Measurements from ENCODE around the gene ATG2A.

The ATG2A gene

DNA sequence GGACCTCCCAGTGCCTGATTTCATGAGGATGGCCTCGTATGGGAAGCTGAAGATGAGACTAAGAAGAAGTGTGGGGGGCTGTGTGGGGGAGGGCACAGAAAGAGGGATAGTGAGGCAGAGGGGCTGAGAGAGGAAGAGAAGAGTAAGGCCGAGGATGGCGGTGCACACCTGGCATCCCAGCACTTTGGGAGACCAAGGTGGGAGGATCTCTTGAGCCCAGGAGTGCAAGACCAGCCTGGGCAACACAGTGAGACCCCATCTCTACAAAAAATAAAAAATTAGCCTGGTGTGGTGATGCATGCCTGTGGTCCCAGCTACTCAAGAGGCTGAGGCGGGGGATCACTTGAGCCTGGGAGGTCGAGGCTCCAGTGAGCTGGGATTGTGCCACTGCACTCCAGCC is 25.1 kb downstream of the ATG2A start:
- no peak for DNase-seq
- intact Hi-C loops (cut with DNase I), result no loop called here

DNA sequence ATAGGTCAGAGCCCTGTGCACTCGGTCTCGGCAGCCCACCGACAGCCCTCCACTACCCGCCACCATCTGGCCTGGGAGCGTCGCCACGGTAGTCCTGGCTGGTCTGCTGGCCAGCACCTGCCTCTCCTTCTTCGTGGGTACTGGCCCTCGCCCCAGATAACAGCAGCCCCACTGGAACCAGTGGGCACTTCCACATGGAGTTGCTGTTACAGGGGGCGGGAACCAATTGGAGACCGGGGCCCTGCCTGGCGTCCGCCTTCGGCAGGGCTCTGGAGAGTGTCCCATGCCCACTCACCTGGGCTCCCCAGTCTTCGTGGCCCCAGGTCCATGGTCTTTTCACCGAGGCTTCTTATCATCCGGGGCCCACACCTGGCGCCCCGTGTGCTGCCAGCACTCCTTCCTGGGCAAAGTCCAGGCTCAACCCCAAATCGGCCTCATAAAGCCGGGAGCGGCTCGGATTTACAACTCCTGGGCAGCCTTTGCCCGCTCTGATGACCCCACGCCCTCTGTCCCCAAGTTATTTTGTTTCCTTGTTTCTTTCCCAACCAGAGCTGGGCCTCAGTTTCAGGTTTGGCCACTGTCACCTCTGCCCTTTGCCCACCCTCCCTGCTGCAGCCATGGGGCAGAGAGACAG is 25.7 kb downstream of the ATG2A start:
- DNase-seq, result no peak
- intact Hi-C loops (cut with DNase I), result no loop called here

DNA sequence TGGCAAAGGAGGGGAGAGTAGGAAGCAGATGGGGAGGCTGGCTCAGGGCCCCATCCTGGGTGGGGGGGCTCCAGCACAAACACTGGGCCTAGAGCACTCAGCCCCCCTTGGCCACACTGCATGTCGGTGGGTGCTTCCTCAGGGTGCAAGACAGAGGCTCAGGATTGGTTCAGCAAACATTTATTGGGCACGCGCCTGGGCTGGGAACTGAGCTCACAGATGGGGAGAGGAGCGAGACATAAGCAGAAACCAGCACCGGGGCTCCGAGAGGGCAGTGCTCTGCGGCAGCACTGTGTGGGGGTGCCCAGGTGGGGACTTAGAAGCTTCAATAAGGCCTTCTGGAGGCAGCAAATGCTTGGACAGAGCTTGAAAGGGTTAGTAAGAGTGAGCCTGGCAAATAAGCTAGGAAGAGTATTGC is 26.5 kb downstream of the ATG2A start:
- intact Hi-C loops (cut with DNase I), result no loop called here
- no peak for DNase-seq

DNA sequence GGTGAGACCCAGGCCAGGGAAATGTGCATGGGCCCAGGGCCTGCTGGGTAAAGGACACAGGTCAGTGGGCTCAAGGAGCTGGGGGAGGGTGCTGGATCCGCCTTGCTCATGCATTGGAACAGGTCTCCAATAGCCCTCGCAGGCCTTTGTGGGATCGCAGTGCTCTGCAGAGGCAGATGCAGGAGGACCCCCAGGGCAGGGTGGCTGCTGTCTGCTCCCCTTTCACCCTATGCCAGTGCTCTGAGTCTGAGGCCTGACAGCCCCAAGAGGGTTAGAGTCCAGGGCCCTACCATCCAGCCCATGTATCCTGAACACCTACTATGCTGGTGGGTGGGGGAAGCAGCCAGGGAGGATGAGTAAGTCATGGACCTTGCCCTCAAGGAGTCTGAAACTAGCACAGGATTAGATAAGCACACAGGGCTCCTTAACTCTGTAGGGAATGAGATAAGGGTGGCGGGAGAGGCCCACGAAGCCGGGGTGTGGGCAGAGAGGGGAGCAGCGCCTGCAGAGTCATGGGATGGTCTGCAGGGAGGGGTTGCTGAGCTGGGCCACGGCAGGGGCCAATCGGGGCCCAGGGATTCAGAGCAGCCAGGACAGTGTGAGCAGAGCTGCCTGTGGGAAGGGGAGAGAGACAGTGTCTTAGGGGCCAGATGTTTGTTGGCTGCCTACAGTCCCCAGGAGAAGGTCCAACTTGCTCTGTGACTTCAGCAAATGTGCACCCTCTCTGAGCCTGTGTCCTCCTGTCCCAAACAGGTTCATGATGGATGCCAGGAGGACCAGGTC is 28.1 kb downstream of the ATG2A start:
- no peak for DNase-seq
- intact Hi-C loops (cut with DNase I), result loop anchor here (2.0 kb wide), 1 partner anchor 42 kb away; no protein-coding TSS in a partner anchor

DNA sequence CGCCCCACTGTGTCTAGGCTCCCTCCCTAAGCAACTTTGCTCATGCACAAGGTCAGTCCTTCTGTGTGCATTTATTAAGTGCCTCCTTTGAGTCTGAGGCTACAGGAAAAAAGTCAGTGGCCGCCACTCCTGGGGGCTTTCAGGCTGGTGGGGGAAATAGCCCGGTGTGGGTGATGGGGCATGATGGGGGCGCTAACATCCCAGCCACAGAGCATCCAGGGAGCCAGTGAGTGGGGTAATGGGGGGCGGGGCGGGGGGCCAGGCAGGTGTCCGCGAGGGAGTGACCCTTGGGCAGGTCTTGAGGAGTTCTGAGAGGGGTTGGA is 28.6 kb downstream of the ATG2A start:
- intact Hi-C loops (cut with DNase I), result loop anchor here (2.0 kb wide), 1 partner anchor 42 kb away; no protein-coding TSS in a partner anchor

DNA sequence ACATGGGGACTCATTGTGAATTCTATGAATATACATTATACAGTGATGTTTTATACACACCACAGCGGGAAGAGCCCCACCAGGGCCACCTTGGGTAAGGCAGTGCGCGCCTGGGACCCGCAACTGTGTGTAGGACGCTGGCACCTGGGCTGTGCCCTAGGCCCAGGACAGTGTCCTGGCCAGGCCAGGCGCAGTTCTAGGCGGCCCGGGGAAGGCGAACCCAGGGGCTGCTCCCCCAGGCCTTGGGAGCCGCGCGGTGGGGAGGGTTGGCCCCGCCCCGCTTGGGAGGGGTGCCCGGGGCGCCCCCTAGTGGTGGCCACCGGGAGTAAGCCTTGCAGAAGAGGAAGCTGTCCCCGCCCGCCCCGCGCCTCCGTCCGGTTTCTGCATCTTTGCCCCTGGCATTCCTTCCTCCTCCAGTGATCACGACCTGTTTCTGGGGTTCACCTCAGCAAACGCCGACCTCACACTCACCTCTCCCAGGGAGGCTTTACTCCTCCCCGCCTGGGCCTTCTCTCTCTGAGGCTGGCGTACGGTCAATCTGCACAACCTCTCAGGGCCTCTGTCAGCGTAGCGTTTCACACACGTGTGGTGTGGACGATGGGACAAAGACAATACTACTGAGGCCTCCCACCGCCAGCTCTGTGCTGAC is 29.1 kb downstream of the ATG2A start:
- intact Hi-C loops (cut with DNase I), result loop anchor here (2.0 kb wide), 1 partner anchor 41 kb away; no protein-coding TSS in a partner anchor
- DNase-seq, result peak; percentile 52 to 94 (median 86)

More for the DNA sequence above, 28.6 kb downstream of the ATG2A start:
- no peak for DNase-seq

DNA sequence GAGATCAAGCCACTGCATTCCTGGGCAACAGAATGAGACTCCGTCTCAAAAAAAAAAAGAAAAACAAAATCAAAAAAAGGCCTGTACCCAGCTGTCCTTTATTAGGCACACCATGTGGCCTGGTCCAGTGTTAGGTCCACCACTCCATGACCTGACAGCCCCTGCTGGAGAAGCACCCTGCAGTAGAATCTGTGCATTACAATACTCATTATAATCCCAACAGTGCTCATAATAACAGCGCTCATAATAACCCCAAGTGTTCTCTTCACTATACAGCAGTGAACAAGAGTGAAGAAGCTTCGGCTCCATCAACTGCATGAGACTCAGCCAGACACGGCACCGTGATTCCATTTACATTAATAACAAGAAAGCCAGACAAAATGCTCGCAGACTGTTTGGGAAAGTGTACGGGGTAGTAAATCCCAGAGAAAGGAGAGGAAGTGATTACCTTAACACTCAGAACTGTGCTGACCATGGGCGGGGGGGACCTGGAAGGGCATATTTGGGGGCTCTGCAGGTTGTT is 29.7 kb downstream of the ATG2A start:
- no peak for DNase-seq
- intact Hi-C loops (cut with DNase I), result no loop called here

DNA sequence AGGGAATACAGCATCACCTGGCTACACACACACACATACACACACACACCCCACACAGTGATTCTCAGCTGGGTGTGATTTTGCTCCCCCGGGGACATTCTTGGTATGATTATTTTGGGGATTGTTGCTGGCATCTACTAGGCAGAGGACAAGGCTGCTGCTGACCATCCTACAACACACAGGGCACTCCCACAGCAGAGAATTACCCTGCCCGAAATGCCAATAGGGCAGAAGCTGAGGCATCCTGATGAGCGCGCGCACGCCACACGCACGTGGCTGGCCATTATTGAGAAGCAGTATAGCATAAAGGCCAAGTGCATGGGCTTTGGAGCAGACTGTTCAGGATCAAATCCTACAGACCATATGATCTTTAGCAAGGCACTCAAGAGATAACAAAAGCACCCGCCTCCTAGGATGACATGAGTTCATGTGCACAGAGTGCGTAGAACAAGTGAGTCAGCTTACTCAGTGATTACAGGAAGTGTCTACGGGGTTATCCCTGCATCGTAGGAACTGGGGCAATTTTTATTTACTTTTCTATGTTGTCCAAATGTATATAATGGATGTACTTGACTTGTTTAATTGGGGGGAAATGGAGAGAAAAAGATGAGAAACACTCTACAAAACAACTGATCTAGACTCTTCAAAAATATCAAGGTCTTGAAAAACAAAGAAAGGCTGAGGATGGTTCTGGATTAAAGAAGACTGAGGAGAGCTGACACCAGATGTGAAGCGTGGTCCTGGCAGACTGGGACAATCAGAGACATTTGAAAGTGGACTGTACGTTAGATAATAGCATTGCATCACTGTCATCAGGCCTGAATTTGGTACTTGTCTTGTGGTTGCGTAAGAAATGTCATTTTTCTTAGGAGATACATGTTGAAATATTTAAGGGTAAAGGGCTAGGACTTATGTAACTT is 31.4 kb downstream of the ATG2A start:
- intact Hi-C loops (cut with DNase I), result no loop called here
- no peak for DNase-seq

DNA sequence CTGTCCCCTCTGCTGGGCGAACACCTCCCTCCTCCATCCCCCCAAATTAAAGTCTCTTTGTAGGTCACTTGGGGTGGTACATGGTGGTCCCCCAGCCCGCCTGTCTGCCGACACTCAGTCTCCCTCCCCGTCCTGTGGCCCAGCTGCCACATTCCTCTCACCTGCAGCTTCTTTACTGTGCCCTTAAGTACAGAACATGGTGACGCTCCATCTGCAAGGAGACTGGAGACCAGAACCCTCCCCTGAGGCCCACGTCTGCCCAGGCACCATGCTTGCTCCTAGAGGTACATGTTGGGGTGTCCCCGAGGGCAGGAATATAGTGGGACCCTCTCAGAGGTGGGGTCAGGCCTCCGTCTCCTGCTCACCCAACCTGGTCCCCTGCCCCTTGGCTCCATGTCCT is 33.0 kb downstream of the ATG2A start:
- DNase-seq, result no peak
- intact Hi-C loops (cut with DNase I), result no loop called here

DNA sequence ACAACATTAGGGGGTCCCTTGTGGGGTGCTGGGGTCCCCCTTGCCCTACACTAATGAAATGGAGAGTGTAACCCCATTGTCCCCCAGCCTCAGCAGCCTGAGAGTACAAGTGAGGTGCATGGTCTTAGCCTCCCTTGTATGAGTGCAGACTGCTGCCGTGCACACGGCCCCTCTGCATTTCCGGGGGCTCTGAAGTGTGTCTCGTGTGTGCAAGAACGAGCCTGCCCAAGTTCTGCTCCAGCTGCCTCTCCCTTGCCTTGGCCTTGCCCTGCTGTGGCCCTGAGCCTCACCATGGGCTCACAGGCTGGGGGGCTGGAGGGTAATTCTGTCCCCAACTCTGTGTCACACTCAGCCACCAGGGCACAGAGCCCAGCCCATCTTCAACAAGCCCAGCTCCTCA is 33.4 kb downstream of the ATG2A start:
- DNase-seq, result no peak
- intact Hi-C loops (cut with DNase I), result no loop called here

DNA sequence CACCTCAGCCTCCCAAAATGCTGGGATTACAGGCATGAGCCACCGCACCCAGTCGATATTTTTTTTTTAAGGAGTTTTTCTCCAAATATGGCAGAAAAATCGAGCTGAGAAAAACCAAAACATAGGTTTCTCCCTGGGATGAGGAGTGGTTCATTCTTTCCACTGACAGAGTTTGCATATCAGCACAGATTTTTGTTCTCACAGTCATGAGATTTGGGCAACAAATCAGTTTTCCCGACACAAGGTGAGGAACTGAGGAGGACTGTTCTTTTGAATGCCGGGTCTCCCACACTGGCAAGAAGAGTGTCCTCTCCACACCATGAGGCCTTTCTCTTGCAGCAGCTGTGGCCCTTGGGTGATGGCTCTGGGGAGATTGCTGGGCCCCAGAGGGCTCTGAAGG is 34.8 kb downstream of the ATG2A start:
- intact Hi-C loops (cut with DNase I), result no loop called here
- DNase-seq, result no peak

DNA sequence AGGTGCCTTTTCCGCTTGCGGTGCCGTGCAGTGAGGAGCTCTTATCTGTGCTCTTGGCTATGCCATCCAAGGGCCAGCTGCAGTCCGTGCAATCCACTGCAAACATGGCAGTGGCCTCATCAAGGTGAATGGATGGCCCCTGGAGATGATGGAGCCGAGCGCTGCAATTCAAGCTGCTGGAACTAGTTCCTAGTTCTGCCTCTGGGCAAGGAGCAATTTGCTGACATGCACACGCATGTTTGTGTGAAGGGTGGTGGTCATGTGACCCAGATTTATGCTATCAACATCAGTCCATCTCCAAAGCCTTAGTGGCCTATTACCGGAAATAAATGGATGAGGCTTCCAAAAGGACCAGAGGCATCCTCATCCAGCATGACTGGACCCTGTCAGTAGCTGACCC is 35.5 kb downstream of the ATG2A start:
- intact Hi-C loops (cut with DNase I), result no loop called here
- no peak for DNase-seq

DNA sequence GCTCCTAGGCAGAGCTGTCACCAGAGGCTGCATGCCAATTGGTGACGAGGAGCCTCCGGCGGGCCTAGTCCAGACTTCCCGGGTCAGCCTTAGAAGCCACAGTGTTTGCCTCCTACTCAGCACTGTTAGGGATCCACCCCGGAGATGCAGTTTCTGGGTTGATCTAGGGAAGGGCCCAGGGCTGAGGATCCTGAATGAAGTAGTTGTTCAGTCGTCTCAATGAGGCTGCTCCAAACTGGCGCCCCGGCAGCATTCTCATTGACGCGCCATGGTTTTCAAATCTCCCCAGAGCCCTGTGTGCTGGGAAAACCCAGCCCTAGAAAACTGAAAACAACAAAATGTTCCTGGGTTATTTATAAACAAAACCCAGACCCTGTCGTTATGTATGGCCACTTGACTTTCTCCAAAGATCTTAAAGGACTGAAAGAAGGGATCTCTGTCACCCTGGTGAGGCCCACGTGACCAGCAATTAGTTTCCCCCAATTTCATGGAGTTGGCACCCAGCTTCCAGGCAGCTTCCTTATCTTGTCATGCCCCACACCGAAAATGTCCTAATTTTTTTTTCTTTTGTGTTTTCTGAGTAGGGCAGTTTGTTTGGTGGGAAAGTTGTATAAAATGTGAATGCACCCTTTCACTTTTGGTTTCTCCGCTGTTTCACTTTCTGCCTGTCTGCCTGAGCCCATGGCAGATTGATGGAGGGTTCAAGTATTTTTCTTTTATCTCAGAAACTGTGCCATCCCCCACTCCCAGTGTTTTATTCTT is 36.6 kb downstream of the ATG2A start:
- DNase-seq, result peak in 13 of 42 donors; percentile 11 to 63 (median 34)
- intact Hi-C loops (cut with DNase I), result no loop called here

DNA sequence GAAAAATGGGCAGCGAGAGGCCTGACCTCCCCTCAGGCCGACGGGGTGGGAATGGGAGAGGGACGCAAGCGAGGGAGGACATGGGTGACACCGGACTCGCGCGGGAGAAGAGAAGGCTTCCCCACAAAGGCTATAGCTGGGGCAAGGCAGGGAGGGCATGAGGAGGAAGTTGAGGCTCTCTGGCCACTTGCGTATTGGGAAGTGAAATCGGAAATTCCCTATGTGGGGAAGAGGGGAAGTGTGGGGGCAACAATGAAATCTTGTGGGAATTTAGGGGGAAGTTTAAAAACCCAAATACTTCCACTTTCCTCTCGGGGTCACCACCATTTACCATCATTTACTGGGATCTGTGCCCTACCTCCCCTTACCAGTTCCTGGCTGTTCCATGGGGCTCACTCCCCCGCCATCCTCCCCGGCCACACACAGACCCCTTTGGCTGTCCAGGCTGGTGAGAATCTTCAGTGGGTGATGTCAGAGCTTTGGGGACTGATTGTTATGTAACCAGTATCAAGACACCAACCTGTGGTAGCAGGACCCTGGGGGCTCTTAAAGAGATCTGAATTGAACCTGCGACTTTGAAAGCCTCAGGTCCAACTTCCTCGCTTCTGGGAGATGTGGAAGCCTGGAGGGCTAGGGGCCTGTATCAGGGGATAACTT is 37.6 kb downstream of the ATG2A start:
- DNase-seq, result peak in 8 of 42 donors; percentile 24 to 57 (median 42)
- intact Hi-C loops (cut with DNase I), result no loop called here

DNA sequence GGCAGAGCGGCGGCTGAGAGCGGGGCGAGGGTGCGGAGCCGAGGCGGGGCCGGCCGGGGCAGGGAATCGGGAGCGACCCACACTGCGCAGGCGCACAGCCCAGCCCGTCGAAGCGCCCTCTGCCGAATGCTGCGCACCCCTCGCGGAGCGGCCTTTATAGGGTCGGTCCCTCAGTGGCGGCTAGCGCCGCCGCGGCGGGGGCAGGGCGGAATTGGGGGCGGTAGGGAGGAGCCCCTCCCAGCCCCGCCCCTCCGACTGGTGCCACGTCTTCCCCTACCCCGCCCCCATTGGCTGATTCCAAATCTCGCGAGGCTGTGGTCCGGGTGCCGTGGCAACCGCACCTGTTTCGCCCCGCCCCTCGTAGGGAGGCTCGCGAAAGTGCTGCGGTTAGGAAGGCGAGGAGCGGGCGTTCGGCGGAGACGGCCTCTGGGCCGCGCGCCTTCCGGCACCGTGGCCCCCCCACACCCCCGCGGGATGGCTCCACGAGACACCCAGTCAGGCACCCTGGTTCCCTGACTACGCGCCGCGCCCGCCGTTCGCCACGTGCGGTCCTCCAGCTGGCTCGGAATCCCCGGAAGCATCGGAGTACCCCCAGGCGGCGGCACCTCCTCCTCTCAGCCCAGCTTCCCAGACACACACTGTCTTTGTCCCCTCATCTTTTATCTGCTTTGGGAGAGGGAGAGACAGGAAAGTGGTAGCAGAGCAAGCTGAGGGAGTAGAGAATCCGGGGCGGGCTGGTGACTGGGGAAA is 38.3 kb downstream of the ATG2A start, which contains the start of gene EHD1:
Gene EHD1, minus strand, starts transcription at position 128 of the 750 bp plus-strand sequence. CDS start 157 bp downstream, outside the sequence.
- intact Hi-C loops (cut with DNase I), result no loop called here
- peak; percentile 96 to 100 (median 99) for DNase-seq

DNA sequence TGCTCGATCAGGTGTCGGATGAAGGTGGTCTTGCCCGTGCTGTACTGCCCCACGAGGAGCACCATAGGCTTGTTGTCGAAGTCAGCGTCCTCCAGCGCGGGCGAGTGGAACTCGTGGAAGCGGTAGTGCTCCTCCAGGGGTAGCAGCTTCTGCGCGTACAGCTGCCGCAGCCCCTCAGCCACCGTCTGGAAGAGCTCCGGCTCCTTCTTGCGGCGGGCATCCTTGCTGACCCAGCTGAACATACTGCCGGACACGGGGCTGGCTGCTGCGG is 38.9 kb downstream of the ATG2A start:
- intact Hi-C loops (cut with DNase I), result no loop called here
- peak in 4 of 42 donors; percentile 39 to 56 (median 51) for DNase-seq
